Measurements from ENCODE around the gene LPP.

Gene LPP

DNA sequence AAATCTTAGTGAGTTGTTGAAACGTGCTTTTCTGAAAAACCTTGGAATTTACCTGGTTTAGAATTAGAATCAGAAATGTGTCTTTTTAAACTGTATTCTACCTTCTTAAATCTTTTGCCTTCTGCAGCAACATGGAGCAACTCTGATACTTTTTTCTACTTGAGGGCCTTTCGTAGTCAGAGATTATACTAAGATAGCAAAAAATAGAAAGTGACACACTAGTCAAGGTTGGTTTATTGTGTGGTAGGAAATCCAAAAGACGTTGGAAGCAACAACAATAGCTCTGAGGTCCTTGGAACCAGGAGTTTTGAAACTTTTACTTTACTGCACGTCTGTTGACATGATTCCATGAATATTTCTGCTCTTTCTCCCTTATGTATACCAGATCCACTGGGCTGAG is 294.9 kb downstream of the LPP start:
- no peak overlapping the region for H3K4me3 ChIP-seq (ENCODE audit: low read depth, low read length)
- no peak for DNase-seq
- H3K36me3 ChIP-seq = no peaks in the 10 kb centered on the region
- TF ChIP-seq, protein P1, sequence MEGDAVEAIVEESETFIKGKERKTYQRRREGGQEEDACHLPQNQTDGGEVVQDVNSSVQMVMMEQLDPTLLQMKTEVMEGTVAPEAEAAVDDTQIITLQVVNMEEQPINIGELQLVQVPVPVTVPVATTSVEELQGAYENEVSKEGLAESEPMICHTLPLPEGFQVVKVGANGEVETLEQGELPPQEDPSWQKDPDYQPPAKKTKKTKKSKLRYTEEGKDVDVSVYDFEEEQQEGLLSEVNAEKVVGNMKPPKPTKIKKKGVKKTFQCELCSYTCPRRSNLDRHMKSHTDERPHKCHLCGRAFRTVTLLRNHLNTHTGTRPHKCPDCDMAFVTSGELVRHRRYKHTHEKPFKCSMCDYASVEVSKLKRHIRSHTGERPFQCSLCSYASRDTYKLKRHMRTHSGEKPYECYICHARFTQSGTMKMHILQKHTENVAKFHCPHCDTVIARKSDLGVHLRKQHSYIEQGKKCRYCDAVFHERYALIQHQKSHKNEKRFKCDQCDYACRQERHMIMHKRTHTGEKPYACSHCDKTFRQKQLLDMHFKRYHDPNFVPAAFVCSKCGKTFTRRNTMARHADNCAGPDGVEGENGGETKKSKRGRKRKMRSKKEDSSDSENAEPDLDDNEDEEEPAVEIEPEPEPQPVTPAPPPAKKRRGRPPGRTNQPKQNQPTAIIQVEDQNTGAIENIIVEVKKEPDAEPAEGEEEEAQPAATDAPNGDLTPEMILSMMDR (IDR thresholded peaks at IDR 0.05; ENCODE audit: low read depth, low read length) = no peak
- no peaks in the 10 kb centered on the region for H3K4me1 ChIP-seq
- H3K27me3 ChIP-seq = no peaks in the 10 kb centered on the region
- no peaks in the 10 kb centered on the region for H3K9me3 ChIP-seq

DNA sequence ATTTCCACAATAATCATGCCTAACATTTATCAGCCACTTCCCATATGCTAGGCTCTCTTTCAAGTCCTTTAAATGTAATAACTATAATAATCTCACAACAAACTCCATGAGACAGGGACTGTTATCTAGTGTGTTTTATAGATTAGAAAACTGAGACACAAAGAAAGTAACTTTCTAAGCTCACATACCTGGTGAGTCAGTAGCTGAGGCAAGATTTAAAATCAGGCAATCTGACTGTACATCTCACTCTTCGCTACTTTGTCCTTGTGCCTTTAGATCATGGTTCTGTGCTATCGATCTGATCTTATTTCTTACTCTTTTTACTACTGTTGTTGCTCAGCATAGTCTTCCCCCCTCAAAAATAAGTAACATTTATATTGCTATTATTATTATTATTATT is 295.5 kb downstream of the LPP start:
- Histone ChIP-seq H3K27me3 (no peaks in the 10 kb centered on the region), H3K9me3 (no peaks in the 10 kb centered on the region), H3K4me3 (ENCODE audit: low read depth, low read length) (no peak overlapping the region), H3K4me1 (no peaks in the 10 kb centered on the region), H3K36me3 (no peaks in the 10 kb centered on the region)
- TF ChIP-seq, protein P1 (IDR thresholded peaks at IDR 0.05; ENCODE audit: low read depth, low read length) = no peak
- no peak for DNase-seq

DNA sequence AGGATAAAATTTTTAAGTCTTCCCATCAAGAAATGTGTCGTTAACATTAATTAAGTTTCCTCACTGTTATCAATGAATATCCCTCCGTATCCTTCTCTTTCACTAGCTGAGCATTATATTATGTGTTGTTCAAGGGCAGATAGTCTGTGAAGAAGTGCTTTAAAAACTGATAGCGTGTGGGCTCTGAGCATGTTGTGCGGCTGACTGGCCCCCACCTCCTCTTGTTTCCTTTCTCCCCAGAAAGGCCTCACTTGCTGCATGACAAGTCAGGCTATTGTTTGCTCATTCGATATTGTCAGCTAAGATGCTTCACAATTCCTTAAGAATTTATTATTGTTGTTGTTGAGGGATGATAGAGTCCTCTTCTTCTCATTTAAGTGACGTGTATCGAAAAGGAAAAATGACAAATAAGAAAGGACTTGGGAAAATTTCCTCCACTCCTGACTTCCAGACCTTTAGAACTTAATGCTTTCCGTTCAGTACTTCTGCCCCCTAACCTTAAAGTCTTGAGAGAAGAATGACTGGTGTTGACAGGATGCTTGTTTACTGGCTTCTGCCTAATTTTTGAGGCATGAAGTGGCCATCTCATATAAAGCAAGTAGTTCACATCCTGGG is 298.3 kb downstream of the LPP start:
- Histone ChIP-seq H3K27me3 (no peaks in the 10 kb centered on the region), H3K9me3 (no peaks in the 10 kb centered on the region), H3K4me1 (no peaks in the 10 kb centered on the region), H3K36me3 (no peaks in the 10 kb centered on the region), H3K4me3 (ENCODE audit: low read depth, low read length) (no peak overlapping the region)
- TF ChIP-seq, protein P1 (IDR thresholded peaks at IDR 0.05; ENCODE audit: low read depth, low read length) = no peak
- DNase-seq = no peak

DNA sequence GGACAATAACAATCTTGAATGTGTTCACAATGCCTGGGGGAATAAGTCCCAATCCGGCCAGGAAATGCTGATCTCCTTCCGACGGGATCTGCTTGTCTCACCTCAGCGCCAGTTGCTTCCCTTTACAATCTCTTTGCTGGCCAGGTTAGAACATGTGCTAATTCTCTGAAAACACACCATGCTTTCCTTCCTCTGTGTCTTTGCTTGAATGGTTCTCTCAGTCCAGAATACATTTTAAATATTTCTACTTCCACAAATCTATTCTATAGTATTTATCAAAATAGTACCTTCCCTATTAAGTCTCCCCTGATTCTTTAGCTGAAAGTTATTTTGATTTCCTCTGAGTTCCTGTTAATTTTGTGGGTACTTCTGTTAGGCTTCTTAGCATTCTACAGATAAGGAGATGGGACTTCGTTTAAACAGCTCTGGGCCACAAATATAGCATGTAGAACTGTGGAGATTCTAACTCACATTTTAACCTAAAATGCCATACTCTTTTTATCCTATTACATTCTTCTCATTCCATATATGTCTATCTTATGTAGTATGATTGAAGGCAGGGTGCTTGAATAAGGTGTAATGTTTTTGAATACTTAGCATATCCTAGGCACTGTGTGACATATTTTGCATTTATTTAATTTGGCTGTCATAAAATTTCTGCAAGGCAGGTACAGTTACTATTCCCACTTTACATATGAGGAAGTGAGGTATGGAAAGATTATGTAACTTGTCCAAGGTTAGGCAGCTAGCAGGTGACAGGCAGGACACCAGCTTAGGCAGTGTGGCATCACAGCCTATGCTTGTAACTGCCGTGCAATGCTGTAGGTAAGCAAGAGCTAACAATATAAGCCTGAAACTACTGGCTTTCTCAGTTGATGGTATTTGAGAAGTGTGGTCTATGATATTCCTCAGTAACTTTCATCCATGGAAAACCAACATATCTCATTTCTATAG is 299.8 kb downstream of the LPP start:
- Histone ChIP-seq H3K27me3 (no peaks in the 10 kb centered on the region), H3K36me3 (no peaks in the 10 kb centered on the region), H3K4me1 (no peaks in the 10 kb centered on the region), H3K4me3 (ENCODE audit: low read depth, low read length) (no peak overlapping the region), H3K9me3 (no peaks in the 10 kb centered on the region)
- TF ChIP-seq, protein P1 (IDR thresholded peaks at IDR 0.05; ENCODE audit: low read depth, low read length) = no peak
- DNase-seq = no peak

DNA sequence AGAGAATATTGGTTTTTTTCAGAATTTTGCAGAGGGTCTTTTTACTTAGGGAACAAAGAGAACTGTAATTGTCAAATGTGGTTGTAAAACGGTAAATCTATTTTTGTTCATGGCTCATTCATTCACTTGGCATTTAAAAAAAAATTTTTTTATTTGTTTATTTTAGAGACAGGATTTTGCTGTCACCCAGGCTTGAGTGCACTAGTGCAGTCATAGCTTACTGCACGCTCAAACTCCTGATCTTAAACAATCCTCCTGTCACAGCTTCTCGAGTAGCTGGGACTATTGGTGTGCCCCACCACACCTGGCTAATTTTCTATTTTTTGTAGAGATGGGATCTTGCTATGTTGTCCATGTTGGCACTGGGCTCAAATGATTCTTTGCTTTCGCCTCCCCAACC is 301.8 kb downstream of the LPP start:
- Histone ChIP-seq H3K9me3 (no peaks in the 10 kb centered on the region), H3K27me3 (no peaks in the 10 kb centered on the region), H3K36me3 (no peaks in the 10 kb centered on the region), H3K4me1 (no peaks in the 10 kb centered on the region), H3K4me3 (ENCODE audit: low read depth, low read length) (no peak overlapping the region)
- DNase-seq = no peak
- TF ChIP-seq, protein P1 (IDR thresholded peaks at IDR 0.05; ENCODE audit: low read depth, low read length) = no peak

DNA sequence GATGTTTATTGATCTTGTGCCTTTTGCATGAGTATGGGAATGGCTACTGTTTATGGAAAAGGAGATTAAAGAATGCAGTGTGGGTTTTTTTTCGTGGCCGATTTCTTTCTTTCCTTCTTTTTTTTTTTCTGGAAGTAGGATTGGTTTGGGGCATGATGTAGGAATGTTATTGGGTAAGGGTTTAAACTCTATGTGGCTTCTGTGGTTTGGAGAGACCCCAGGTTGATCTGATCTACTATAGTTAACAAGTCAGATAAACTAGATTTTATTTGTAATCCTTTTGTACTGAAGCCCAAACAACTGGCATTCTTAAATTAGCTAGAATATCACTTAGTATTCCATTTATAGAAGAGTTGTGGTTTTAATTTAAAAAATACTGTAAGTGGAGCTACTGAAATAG is 304.8 kb downstream of the LPP start:
- Histone ChIP-seq H3K4me3 (ENCODE audit: low read depth, low read length) (no peak overlapping the region), H3K4me1 (no peaks in the 10 kb centered on the region), H3K27me3 (no peaks in the 10 kb centered on the region), H3K9me3 (no peaks in the 10 kb centered on the region), H3K36me3 (no peaks in the 10 kb centered on the region)
- TF ChIP-seq, protein P1 (IDR thresholded peaks at IDR 0.05; ENCODE audit: low read depth, low read length) = no peak
- no peak for DNase-seq

Measured in BE2C (cell line).